Transverse colon (tissue), 4 donors: ENCODE results near the gene ARAP1. TPM values are rescaled to one million over a fixed set of nuclear protein-coding genes. Genes with fewer than 3 reads are reported as not detected.
"Not testable (repeated sequence)": the region's sequence is repeated elsewhere in the genome, so short reads cannot be mapped to it uniquely, and the experiment has no call there.

Source experiments
- DNase-seq: peaks from one replicate; pipeline ENCODE4 v3.0.0-alpha.2; 2019
- H3K27ac ChIP-seq, 4 donors: fragments of 200-600 bp; sonication (generic); 2 replicates each; pipeline ENCODE4 v1.5.1; 2016 to 2018; ENCODE audit warnings: inconsistent platforms in 4 of 4
- H3K27me3 ChIP-seq: fragments of 200-600 bp; sonication (generic); 2 replicates; pipeline ENCODE4 v1.5.1; 2017; ENCODE audit warnings: inconsistent platforms
- H3K36me3 ChIP-seq, 4 donors: fragments of 200-600 bp; sonication (generic); 2 replicates each; pipeline ENCODE4 v1.5.1; 2017 to 2019; ENCODE audit warnings: inconsistent platforms in 4 of 4
- H3K4me1 ChIP-seq, 4 donors: fragments of 200-600 bp; sonication (generic); 2 replicates each; pipeline ENCODE4 v1.5.1; 2017 to 2020; ENCODE audit warnings: inconsistent platforms in 4 of 4
- H3K4me3 ChIP-seq, 4 donors: fragments of 200-600 bp; sonication (generic); 1 replicate in 1 of 4; 2 replicates in 3 of 4; pipeline versions ENCODE4 v1.5.1 to v1.6.1; 2017 to 2019; ENCODE audit warnings: inconsistent platforms in 4 of 4
- H3K9me3 ChIP-seq, 2 donors: fragments of 200-600 bp; sonication (generic); 2 replicates each; pipeline ENCODE4 v1.5.1; 2017 to 2019; ENCODE audit warnings: inconsistent platforms in 2 of 2
- EP300 ChIP-seq: sonication (generic); formaldehyde crosslinking; IDR thresholded peaks from one replicate; pipeline ENCODE4 v1.6.1; 2017; ENCODE audit warnings: antibody characterized with exemption, low read depth
- POLR2A ChIP-seq: fragments of 450-650 bp; IDR thresholded peaks from one replicate; pipeline ENCODE4 v1.6.1; 2016; ENCODE audit warnings: antibody characterized with exemption, mild to moderate bottlenecking, moderate library complexity
- POLR2AphosphoS5 ChIP-seq, 3 donors: sonication (generic); formaldehyde crosslinking; IDR thresholded peaks; one replicate each; pipeline ENCODE4 v1.6.1; 2016; ENCODE audit warnings: antibody characterized with exemption in 3 of 3
- WGBS, 2 donors: methylation state at CpG; one replicate each; pipeline ENCODE4 v1.1.5; 2018; ENCODE audit warnings: low coverage in 1 of 2; 5-methylcytosine and 5-hydroxymethylcytosine counted together
- in situ Hi-C, 4 donors: fragments of 200-750 bp; cut with MboI; loops; one replicate each; pipeline versions ENCODE4 v1.15.0 to v1.15.1; 2017; ENCODE audit warnings: low sequenced_read_pairs in 3 of 4, low pct_ligation_motif_present in 1 of 4, low pct_unique_long_range_greater_than_20kb in 1 of 4
- intact Hi-C: fragments of 100-400 bp; cut with DNase I; formaldehyde crosslinking; loops from one replicate; pipeline ENCODE4 v1.15.1; 2023; ENCODE audit warnings: low total_unique reads
- total RNA-seq, 4 donors: library from RNA; depleted of rRNA; stranded (reverse); fragments of >200 nt; gene quantifications; one replicate each; pipeline ENCODE4 v1.1.0, GENCODE V29; 2016
- TF ChIP-seq, protein P1 (sequence below), 5 experiments: fragments of 200-600 bp in 3 of 5; fragments of 450-650 bp in 2 of 5; sonication (generic) in 3 of 5; IDR thresholded peaks; 1 replicate in 2 of 5; 2 replicates in 3 of 5; pipeline ENCODE4 v1.5.1; 2016 to 2017; ENCODE audit warnings: antibody characterized with exemption in 5 of 5, inconsistent platforms in 3 of 5, mild to moderate bottlenecking in 2 of 5, moderate library complexity in 1 of 5

Gene ARAP1
- total RNA-seq, 4 donors from 2014 or later = 99.4 to 233 (median 108) TPM

DNA sequence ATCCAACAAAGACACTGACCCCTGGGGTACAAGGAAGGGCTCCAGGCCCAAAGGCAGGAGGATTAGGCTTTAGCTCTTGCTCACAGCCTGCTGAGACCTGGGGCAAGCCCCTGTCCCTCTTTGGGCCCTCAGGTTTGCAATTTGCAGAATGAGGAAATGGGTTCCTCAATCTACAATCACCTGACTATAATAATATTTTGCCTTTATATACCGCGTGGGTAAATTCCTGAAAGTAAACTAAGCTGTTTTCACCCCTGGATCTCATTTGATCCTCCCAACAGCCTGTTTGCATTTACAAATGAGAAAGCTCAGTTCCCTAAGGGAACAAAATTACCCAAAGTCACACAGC, 40.8 kb upstream of the ARAP1 start:
- no peaks in the 10 kb centered on the region for H3K9me3 ChIP-seq
- WGBS, 2 donors = 58 to 59% methylated on average over 2 of the region's 2 CpGs
- H3K4me1 ChIP-seq = peaks cover 6 to 28% (median 16%) of the 10 kb centered on the region in 4 donors
- in situ Hi-C loops (loop anchor here in 3 of 4 donors (10.0 kb wide), 1 partner anchor 68 kb away; no protein-coding TSS in a partner anchor), intact Hi-C loops (loop anchor here (5.0 kb wide), 1 partner anchor 66 kb away; no protein-coding TSS in a partner anchor)
- peak overlapping the region in 1 of 4 donors; percentile 74 for H3K4me3 ChIP-seq
- TF ChIP-seq EP300 (no peak), POLR2AphosphoS5 (IDR thresholded peaks at IDR 0.05) (no peak), POLR2A (no peak)
- TF ChIP-seq, protein P1, sequence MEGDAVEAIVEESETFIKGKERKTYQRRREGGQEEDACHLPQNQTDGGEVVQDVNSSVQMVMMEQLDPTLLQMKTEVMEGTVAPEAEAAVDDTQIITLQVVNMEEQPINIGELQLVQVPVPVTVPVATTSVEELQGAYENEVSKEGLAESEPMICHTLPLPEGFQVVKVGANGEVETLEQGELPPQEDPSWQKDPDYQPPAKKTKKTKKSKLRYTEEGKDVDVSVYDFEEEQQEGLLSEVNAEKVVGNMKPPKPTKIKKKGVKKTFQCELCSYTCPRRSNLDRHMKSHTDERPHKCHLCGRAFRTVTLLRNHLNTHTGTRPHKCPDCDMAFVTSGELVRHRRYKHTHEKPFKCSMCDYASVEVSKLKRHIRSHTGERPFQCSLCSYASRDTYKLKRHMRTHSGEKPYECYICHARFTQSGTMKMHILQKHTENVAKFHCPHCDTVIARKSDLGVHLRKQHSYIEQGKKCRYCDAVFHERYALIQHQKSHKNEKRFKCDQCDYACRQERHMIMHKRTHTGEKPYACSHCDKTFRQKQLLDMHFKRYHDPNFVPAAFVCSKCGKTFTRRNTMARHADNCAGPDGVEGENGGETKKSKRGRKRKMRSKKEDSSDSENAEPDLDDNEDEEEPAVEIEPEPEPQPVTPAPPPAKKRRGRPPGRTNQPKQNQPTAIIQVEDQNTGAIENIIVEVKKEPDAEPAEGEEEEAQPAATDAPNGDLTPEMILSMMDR (IDR thresholded peaks at IDR 0.05) = no peak
- H3K27ac ChIP-seq = peak overlapping the region; percentile 87 to 95 (median 93)
- no peak for DNase-seq
- no peaks in the 10 kb centered on the region for H3K36me3 ChIP-seq
- H3K27me3 ChIP-seq = no peaks in the 10 kb centered on the region

DNA sequence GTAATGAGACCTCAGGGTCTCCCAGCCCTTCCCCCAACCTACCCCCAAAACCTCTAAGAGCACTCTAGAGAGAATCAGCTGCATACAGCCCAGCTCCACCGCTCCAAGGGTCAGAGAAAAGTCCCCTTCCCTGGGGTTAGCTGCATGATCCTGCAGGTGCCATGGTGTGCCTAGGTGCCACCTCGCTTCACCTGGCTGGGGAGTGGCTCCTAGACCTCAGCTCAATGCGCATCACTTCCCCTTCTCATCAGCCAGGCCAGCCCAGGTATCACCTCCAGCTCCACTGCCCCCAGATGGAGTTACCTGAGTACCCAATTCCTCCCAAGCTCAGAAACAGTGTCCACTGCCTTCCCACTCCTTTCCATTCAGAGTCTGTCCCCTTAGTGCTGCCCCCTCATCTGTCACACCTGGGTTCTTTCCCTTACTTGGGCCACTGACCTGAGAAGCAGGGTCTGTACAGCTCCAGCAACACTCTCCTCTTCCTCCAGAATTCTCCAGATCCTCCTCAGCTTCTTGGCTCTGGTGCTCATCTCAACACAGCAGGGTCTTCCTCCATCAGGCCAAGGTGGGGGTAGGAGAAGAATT, 40.3 kb upstream of the ARAP1 start:
- in situ Hi-C loops (loop anchor here in 3 of 4 donors (10.0 kb wide), 1 partner anchor 68 kb away; no protein-coding TSS in a partner anchor), intact Hi-C loops (loop anchor here (5.0 kb wide), 1 partner anchor 65 kb away; no protein-coding TSS in a partner anchor)
- Histone ChIP-seq H3K9me3 (no peaks in the 10 kb centered on the region), H3K27ac (peak overlapping the region; percentile 87 to 95 (median 93)), H3K4me1 (peaks cover 10 to 34% (median 21%) of the 10 kb centered on the region in 4 donors), H3K36me3 (no peaks in the 10 kb centered on the region), H3K27me3 (no peaks in the 10 kb centered on the region), H3K4me3 (no peak overlapping the region)
- DNase-seq = no peak
- TF ChIP-seq EP300 (no peak), POLR2AphosphoS5 (IDR thresholded peaks at IDR 0.05) (no peak), POLR2A (no peak)
- TF ChIP-seq, protein P1 (IDR thresholded peaks at IDR 0.05) = no peak
- 100% methylated on average over 3 of the region's 3 CpGs; no CpG with 5 or more reads in 1 of the 2 donors for WGBS, 2 donors

DNA sequence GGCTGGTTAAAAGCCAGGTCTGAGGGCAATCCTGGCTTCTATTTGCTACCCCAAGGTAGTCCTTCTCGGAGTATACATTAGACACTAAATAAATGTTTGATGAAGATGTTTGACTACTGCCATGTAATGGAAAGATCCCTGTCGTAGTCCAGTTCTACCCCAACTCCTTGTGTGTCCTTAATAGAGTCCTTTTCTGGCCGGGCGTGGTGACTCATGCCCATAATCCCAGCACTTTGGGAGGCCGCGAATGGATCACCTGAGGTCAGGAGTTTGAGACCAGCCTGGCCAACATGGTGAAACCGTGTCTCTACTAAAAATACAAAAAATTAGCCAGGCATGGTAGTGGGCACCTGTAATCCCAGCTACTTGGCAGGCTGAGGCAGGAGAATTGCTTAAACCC, 39.0 kb upstream of the ARAP1 start:
- not testable (repeated sequence) for H3K4me3 ChIP-seq, H3K9me3 ChIP-seq, H3K27ac ChIP-seq, H3K36me3 ChIP-seq, DNase-seq, H3K27me3 ChIP-seq
- intact Hi-C loops (loop anchor here (5.0 kb wide), 1 partner anchor 64 kb away; no protein-coding TSS in a partner anchor), in situ Hi-C loops (loop anchor here in 3 of 4 donors (10.0 kb wide), 1 partner anchor 66 kb away; no protein-coding TSS in a partner anchor)
- peaks cover 10 to 47% (median 33%) of the 10 kb centered on the region in 4 donors for H3K4me1 ChIP-seq
- WGBS, 2 donors = 87% methylated on average over 7 of the region's 7 CpGs; no CpG with 5 or more reads in 1 of the 2 donors

DNA sequence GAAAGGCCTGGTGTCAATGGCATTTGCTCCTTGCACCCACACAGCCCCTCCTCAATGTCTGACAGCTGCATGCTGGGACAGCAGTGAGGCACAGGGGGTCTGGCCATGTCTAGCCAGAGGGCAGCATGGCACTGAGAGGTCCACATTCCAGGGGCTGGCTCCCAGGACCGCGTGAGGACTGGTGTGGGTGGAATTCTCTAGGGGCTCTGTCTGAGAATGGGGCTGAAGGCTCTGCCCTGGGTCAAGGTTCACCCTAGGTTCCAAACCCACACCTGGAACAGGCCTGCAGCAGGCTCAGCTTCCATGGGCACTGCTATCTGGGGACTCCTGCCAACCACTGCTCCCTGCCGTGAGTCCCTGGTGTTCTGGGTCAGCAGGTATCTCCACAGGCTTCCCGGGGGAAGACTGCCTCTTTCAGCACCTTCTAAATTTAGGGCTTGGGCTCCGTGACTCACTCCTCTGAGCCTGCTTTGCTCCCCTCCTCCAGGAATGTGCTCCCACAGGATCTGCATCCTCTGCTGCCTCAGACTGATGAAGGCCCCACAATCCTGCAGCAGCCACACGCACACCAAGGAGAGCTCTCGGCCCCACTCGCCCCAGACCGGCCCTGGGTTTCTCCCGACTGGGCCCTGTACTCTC, 37.4 kb upstream of the ARAP1 start:
- intact Hi-C loops (loop anchor here (5.0 kb wide), 1 partner anchor 62 kb away; no protein-coding TSS in a partner anchor), in situ Hi-C loops (loop anchor here in 3 of 4 donors (10.0 kb wide), 1 partner anchor 65 kb away; no protein-coding TSS in a partner anchor)
- no peak overlapping the region for H3K4me3 ChIP-seq
- H3K27me3 ChIP-seq = no peaks in the 10 kb centered on the region
- no peak for DNase-seq
- H3K27ac ChIP-seq = peak overlapping the region in 1 of 4 donors; percentile 1
- 73% methylated on average over 9 of the region's 10 CpGs; no CpG with 5 or more reads in 1 of the 2 donors for WGBS, 2 donors
- TF ChIP-seq, protein P1 (IDR thresholded peaks at IDR 0.05) = no peak
- TF ChIP-seq POLR2AphosphoS5 (IDR thresholded peaks at IDR 0.05) (no peak), POLR2A (no peak), EP300 (no peak)
- no peaks in the 10 kb centered on the region for H3K36me3 ChIP-seq
- H3K9me3 ChIP-seq = no peaks in the 10 kb centered on the region
- H3K4me1 ChIP-seq = peaks cover 14 to 52% (median 42%) of the 10 kb centered on the region in 4 donors
